ENCODE measurements around the gene TICRR. TPM values are rescaled to one million over a fixed set of nuclear protein-coding genes. Genes with fewer than 3 reads are reported as not detected.

The TICRR gene
- total RNA-seq, 1 experiment from 2014 or later = 45.2 TPM

- H3K27ac Mint-ChIP-seq (ENCODE audit: unreplicated experiment) = no peak overlapping the region
- peak; percentile 82 for DNase-seq
- CTCF ChIA-PET = interaction anchor here (0.6 to 1.4 kb wide), 4 partner anchors 9 to 227 kb away, joined by 4 to 7 read pairs (median 6); no protein-coding TSS in a partner anchor
Observed at GRCh38 chr15:89662893-89663626, 87.8 kb downstream of the TICRR start.

GRCh38 chr15:89664441-89665350 lies 89.4 kb downstream of the TICRR start:
- Mint-ChIP-seq H3K36me3 (ENCODE audit: insufficient read depth, unreplicated experiment) (no peaks in the 10 kb centered on the region), H3K27ac (ENCODE audit: unreplicated experiment) (no peak overlapping the region), H3K4me3 (ENCODE audit: low read depth, unreplicated experiment) (peak overlapping the region; percentile 41), H3K9me3 (ENCODE audit: low read depth, unreplicated experiment) (no peaks in the 10 kb centered on the region), H3K4me1 (ENCODE audit: low read depth, unreplicated experiment) (peaks cover 19% of the 10 kb centered on the region), H3K27me3 (ENCODE audit: unreplicated experiment) (no peaks in the 10 kb centered on the region)
- CTCF ChIA-PET = no interaction called here
- BruUV-seq (replicated peaks) = no TSS peak
- TF ChIP-seq CTCF (IDR thresholded peaks at IDR 0.05; ENCODE audit: unreplicated experiment) = no peak
- DNase-seq = no peak
- intact Hi-C loops (cut with micrococcal nuclease; ENCODE audit: unreplicated experiment) = no loop called here

More at GRCh38 chr15:89662893-89663626, 87.8 kb downstream of the TICRR start:
- Mint-ChIP-seq H3K36me3 (ENCODE audit: insufficient read depth, unreplicated experiment) (no peaks in the 10 kb centered on the region), H3K4me1 (ENCODE audit: low read depth, unreplicated experiment) (peaks cover 27% of the 10 kb centered on the region), H3K4me3 (ENCODE audit: low read depth, unreplicated experiment) (peak overlapping the region; percentile 39), H3K9me3 (ENCODE audit: low read depth, unreplicated experiment) (no peaks in the 10 kb centered on the region), H3K27me3 (ENCODE audit: unreplicated experiment) (no peaks in the 10 kb centered on the region)
- BruUV-seq (replicated peaks) = no TSS peak
- no peak for TF ChIP-seq CTCF (IDR thresholded peaks at IDR 0.05; ENCODE audit: unreplicated experiment)
- intact Hi-C loops (cut with micrococcal nuclease; ENCODE audit: unreplicated experiment) = no loop called here

- no peak overlapping the region for H3K27ac Mint-ChIP-seq (ENCODE audit: unreplicated experiment)
- no peaks in the 10 kb centered on the region for H3K36me3 Mint-ChIP-seq (ENCODE audit: insufficient read depth, unreplicated experiment)
- H3K9me3 Mint-ChIP-seq (ENCODE audit: low read depth, unreplicated experiment) = no peaks in the 10 kb centered on the region
- H3K4me3 Mint-ChIP-seq (ENCODE audit: low read depth, unreplicated experiment) = peak overlapping the region; percentile 41
- no TSS peak for BruUV-seq (replicated peaks)
- DNase-seq = peak; percentile 52
- intact Hi-C loops (cut with micrococcal nuclease; ENCODE audit: unreplicated experiment) = no loop called here
- no peak for TF ChIP-seq CTCF (IDR thresholded peaks at IDR 0.05; ENCODE audit: unreplicated experiment)
- CTCF ChIA-PET = no interaction called here
- H3K27me3 Mint-ChIP-seq (ENCODE audit: unreplicated experiment) = peaks cover 9% of the 10 kb centered on the region
- H3K4me1 Mint-ChIP-seq (ENCODE audit: low read depth, unreplicated experiment) = peaks cover 19% of the 10 kb centered on the region
Observed at GRCh38 chr15:89665449-89666181, 90.3 kb downstream of the TICRR start.

GRCh38 chr15:89666184-89666857 lies 91.1 kb downstream of the TICRR start:
- CTCF ChIA-PET = no interaction called here
- no peak for DNase-seq
- Mint-ChIP-seq H3K27ac (ENCODE audit: unreplicated experiment) (no peak overlapping the region), H3K9me3 (ENCODE audit: low read depth, unreplicated experiment) (no peaks in the 10 kb centered on the region), H3K27me3 (ENCODE audit: unreplicated experiment) (peaks cover 15% of the 10 kb centered on the region), H3K36me3 (ENCODE audit: insufficient read depth, unreplicated experiment) (no peaks in the 10 kb centered on the region), H3K4me3 (ENCODE audit: low read depth, unreplicated experiment) (peak overlapping the region; percentile 41), H3K4me1 (ENCODE audit: low read depth, unreplicated experiment) (peaks cover 19% of the 10 kb centered on the region)
- no peak for TF ChIP-seq CTCF (IDR thresholded peaks at IDR 0.05; ENCODE audit: unreplicated experiment)
- no TSS peak for BruUV-seq (replicated peaks)
- intact Hi-C loops (cut with micrococcal nuclease; ENCODE audit: unreplicated experiment) = no loop called here
